Loucy (cell line): ENCODE measurements around the gene TPMT.

ENCODE experiments used
- H2AFZ ChIP-seq: fragments of 200-600 bp; sonication (generic); 2 replicates; pipeline ENCODE4 v1.6.0; 2016; ENCODE audit warnings: antibody characterized with exemption, mild to moderate bottlenecking, low read length, moderate library complexity
- H3F3A ChIP-seq: fragments of 200-600 bp; 2 replicates; pipeline ENCODE4 v1.6.0; 2016; ENCODE audit warnings: antibody characterized with exemption, low read depth, mild to moderate bottlenecking
- H3K27me3 ChIP-seq: fragments of 200-600 bp; sonication (generic); 2 replicates; pipeline ENCODE4 v1.6.1; 2014; ENCODE audit warnings: low read length, mild to moderate bottlenecking; ENCODE audit not compliant: insufficient read depth, poor library complexity, severe bottlenecking
- H3K36me3 ChIP-seq: fragments of 200-600 bp; sonication (generic); 2 replicates; pipeline ENCODE4 v1.6.1; 2016; ENCODE audit warnings: low read length; ENCODE audit not compliant: insufficient read depth
- H3K4me1 ChIP-seq: fragments of 200-600 bp; sonication (generic); 2 replicates; pipeline ENCODE4 v1.5.1; 2014; ENCODE audit warnings: low read length, mild to moderate bottlenecking; ENCODE audit not compliant: insufficient read depth, poor library complexity, severe bottlenecking
- H3K4me2 ChIP-seq: fragments of 200-600 bp; sonication (generic); 2 replicates; pipeline ENCODE4 v1.6.0; 2014; ENCODE audit warnings: antibody characterized with exemption, low read length, low read depth, mild to moderate bottlenecking; ENCODE audit not compliant: poor library complexity, severe bottlenecking
- H3K4me3 ChIP-seq: fragments of 200-600 bp; sonication (generic); 2 replicates; pipeline ENCODE4 v1.5.1; 2014; ENCODE audit warnings: low read length, mild to moderate bottlenecking, mixed read lengths; ENCODE audit not compliant: poor library complexity, severe bottlenecking
- H3K79me2 ChIP-seq: fragments of 200-600 bp; sonication (generic); 2 replicates; pipeline ENCODE4 v1.6.1; 2014; ENCODE audit warnings: low read length; ENCODE audit not compliant: insufficient read depth
- H3K9ac ChIP-seq: fragments of 200-600 bp; sonication (generic); 2 replicates; pipeline ENCODE4 v1.6.0; 2014; ENCODE audit warnings: mild to moderate bottlenecking, low read depth, low read length, moderate library complexity; ENCODE audit not compliant: poor library complexity, severe bottlenecking
- H3K9me2 ChIP-seq: fragments of 200-600 bp; sonication (generic); replicated peaks from 2 replicates; pipeline ENCODE4 v1.6.1; 2016; ENCODE audit warnings: low read depth, low read length, mixed read lengths
- H3K9me3 ChIP-seq: fragments of 200-600 bp; sonication (generic); 2 replicates; pipeline ENCODE4 v1.6.1; 2014; ENCODE audit warnings: mild to moderate bottlenecking, antibody characterized with exemption, low read length, low read depth; ENCODE audit not compliant: insufficient read depth
- H4K20me1 ChIP-seq: fragments of 200-600 bp; sonication (generic); 2 replicates; pipeline ENCODE4 v1.6.0; 2014; ENCODE audit warnings: antibody characterized with exemption, low read length, mild to moderate bottlenecking; ENCODE audit not compliant: insufficient read depth, poor library complexity, severe bottlenecking
- CTCF ChIP-seq: fragments of 200-600 bp; sonication (generic); conservative IDR thresholded peaks from 2 replicates; pipeline ENCODE4 v1.5.1; 2014; ENCODE audit warnings: mild to moderate bottlenecking, antibody characterized with exemption, low read length
- EZH2phosphoT487 ChIP-seq: fragments of 200-600 bp; IDR thresholded peaks from 2 replicates; pipeline ENCODE4 v1.6.1; 2018; ENCODE audit warnings: antibody characterized with exemption, mild to moderate bottlenecking, moderate library complexity, borderline replicate concordance

Gene TPMT

GRCh38 chr6:18101271-18101670 lies 53.6 kb downstream of the TPMT start:
- Histone ChIP-seq H3K4me1 (peaks cover 12% of the 10 kb centered on the region), H3K27me3 (no peaks in the 10 kb centered on the region), H3K9me2 (no peaks in the 10 kb centered on the region), H3K4me2 (no peak overlapping the region), H3K9me3 (peaks cover 3% of the 10 kb centered on the region; the same call in 1 of the 2 replicates), H3K4me3 (no peak overlapping the region), H3K36me3 (no peaks in the 10 kb centered on the region), H3K79me2 (no peaks in the 10 kb centered on the region), H2AFZ (no peak overlapping the region), H3K9ac (no peak overlapping the region), H4K20me1 (no peaks in the 10 kb centered on the region), H3F3A (no peaks in the 10 kb centered on the region)
- no peak for TF ChIP-seq EZH2phosphoT487
- no peak for TF ChIP-seq CTCF

- Histone ChIP-seq H3K4me1 (peaks cover 12% of the 10 kb centered on the region), H3K9me3 (no peaks in the 10 kb centered on the region), H3K4me3 (no peak overlapping the region), H3K9ac (no peak overlapping the region), H3K36me3 (no peaks in the 10 kb centered on the region), H2AFZ (peak overlapping the region; percentile 13), H3K4me2 (no peak overlapping the region), H3K27me3 (no peaks in the 10 kb centered on the region), H4K20me1 (no peaks in the 10 kb centered on the region), H3F3A (no peaks in the 10 kb centered on the region), H3K79me2 (no peaks in the 10 kb centered on the region), H3K9me2 (no peaks in the 10 kb centered on the region)
- TF ChIP-seq EZH2phosphoT487 (no peak), CTCF (no peak)
These were observed 54.6 kb downstream of the TPMT start for GRCh38 chr6:18100296-18100695.

- H3K9me2 ChIP-seq = no peaks in the 10 kb centered on the region
- no peak for TF ChIP-seq EZH2phosphoT487
- TF ChIP-seq CTCF = no peak
- H3K4me1 ChIP-seq = peaks cover 12% of the 10 kb centered on the region
- no peaks in the 10 kb centered on the region for H4K20me1 ChIP-seq
- no peaks in the 10 kb centered on the region for H3K27me3 ChIP-seq
- H3K36me3 ChIP-seq = no peaks in the 10 kb centered on the region
- no peaks in the 10 kb centered on the region for H3F3A ChIP-seq
- H3K9me3 ChIP-seq = no peaks in the 10 kb centered on the region
- H3K79me2 ChIP-seq = no peaks in the 10 kb centered on the region
- no peak overlapping the region for H3K9ac ChIP-seq
- H3K4me3 ChIP-seq = no peak overlapping the region
- peak overlapping the region; percentile 40 for H3K4me2 ChIP-seq
- no peak overlapping the region for H2AFZ ChIP-seq
These were observed 55.4 kb downstream of the TPMT start for GRCh38 chr6:18099511-18099910.
